K562 (cell line): ENCODE results near the gene C2CD4C.

Experiments used
- JUNB ChIP-seq: fragments of 450-650 bp; formaldehyde crosslinking; conservative IDR thresholded peaks from 2 replicates; pipeline ENCODE4 v1.4.0; 2020; ENCODE audit warnings: mild to moderate bottlenecking
- NR3C1 ChIP-seq: sonication (generic); formaldehyde crosslinking; IDR thresholded peaks from 2 replicates; pipeline ENCODE4 v1.8.1; 2022; ENCODE audit warnings: missing genetic modification reagents
- PHTF2 ChIP-seq: fragments of 250-450 bp; sonication (Bioruptor Pico); IDR thresholded peaks from 2 replicates; pipeline ENCODE4 v1.5.0; 2021; ENCODE audit warnings: mild to moderate bottlenecking
- SPI1 ChIP-seq: IDR thresholded peaks from 2 replicates; pipeline ENCODE4 v1.6.1; 2011; ENCODE audit warnings: low read depth, low read length, control low read depth, borderline replicate concordance
- U2AF1 ChIP-seq: fragments of 200-400 bp; formaldehyde crosslinking; optimal IDR thresholded peaks from 2 replicates; pipeline ENCODE3; 2017; ENCODE audit warnings: mild to moderate bottlenecking, low read depth, low read length, moderate library complexity
- ZEB2 ChIP-seq: fragments of 450-650 bp; IDR thresholded peaks from 2 replicates; pipeline ENCODE4 v1.6.1; 2016
- ZKSCAN1 ChIP-seq: fragments of 150-350 bp; IDR thresholded peaks from 2 replicates; pipeline ENCODE4 v1.6.1; 2016; ENCODE audit warnings: low read depth, low read length
- ZNF174 ChIP-seq: fragments of 250-450 bp; sonication (Bioruptor Pico); IDR thresholded peaks from 2 replicates; pipeline ENCODE4 v1.4.0; 2020; ENCODE audit warnings: mild to moderate bottlenecking
- TF ChIP-seq, protein P1 (sequence below), 2 experiments: fragments of 450-650 bp; IDR thresholded peaks; 2 replicates each; pipeline ENCODE4 v1.6.1; 2016
- TF ChIP-seq, protein P2 (sequence below): fragments of 250-450 bp; sonication (Bioruptor Pico); IDR thresholded peaks from 2 replicates; pipeline ENCODE4 v1.5.0; 2021
- TF ChIP-seq, protein P3 (sequence below): IDR thresholded peaks from 2 replicates; pipeline ENCODE4 v1.6.1; 2011; ENCODE audit warnings: borderline replicate concordance, low read depth, mild to moderate bottlenecking, moderate library complexity, low read length; ENCODE audit not compliant: insufficient read depth, poor library complexity, severe bottlenecking

DNA sequence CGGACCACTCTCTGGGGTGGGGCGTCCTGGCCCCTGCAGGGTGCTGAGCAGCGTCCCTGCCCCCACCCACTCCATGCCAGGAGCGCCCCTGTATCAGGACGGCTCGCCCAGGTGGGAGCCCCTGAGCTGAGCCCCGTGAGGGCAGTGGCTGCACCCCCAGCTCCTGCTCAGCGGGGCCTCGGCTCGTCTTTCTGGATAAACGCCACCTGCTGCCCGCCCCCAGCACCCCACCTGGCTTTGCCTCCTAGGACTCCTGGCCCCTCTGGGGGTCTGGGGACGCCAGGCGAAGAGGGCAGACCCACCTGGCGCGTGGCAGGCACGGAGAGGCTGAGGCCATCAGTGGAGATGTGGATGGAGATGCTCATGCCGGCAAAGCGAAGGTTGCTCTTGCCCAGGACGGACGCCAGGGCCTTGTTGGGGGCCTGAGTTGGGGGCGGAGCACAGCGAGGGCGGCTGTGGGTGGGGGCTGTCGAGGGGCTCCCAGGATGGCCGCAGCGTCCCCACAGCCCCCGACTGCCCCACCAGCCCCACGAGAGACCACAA is 29.5 kb upstream of the C2CD4C start:
- no peak for TF ChIP-seq ZEB2
- TF ChIP-seq NR3C1 (CRISPR knock-in tag), result no peak
- no peak for TF ChIP-seq U2AF1
- TF ChIP-seq SPI1, result no peak
- TF ChIP-seq, protein P1, sequence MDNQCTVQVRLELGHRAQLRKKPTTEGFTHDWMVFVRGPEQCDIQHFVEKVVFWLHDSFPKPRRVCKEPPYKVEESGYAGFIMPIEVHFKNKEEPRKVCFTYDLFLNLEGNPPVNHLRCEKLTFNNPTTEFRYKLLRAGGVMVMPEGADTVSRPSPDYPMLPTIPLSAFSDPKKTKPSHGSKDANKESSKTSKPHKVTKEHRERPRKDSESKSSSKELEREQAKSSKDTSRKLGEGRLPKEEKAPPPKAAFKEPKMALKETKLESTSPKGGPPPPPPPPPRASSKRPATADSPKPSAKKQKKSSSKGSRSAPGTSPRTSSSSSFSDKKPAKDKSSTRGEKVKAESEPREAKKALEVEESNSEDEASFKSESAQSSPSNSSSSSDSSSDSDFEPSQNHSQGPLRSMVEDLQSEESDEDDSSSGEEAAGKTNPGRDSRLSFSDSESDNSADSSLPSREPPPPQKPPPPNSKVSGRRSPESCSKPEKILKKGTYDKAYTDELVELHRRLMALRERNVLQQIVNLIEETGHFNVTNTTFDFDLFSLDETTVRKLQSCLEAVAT (IDR thresholded peaks at IDR 0.05), result no peak
- no peak for TF ChIP-seq ZKSCAN1
- TF ChIP-seq, protein P2, sequence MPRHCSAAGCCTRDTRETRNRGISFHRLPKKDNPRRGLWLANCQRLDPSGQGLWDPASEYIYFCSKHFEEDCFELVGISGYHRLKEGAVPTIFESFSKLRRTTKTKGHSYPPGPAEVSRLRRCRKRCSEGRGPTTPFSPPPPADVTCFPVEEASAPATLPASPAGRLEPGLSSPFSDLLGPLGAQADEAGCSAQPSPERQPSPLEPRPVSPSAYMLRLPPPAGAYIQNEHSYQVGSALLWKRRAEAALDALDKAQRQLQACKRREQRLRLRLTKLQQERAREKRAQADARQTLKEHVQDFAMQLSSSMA (CRISPR knock-in tag), result no peak
- no peak for TF ChIP-seq ZNF174 (CRISPR knock-in tag)
- TF ChIP-seq JUNB (CRISPR knock-in tag), result no peak
- TF ChIP-seq, protein P3, sequence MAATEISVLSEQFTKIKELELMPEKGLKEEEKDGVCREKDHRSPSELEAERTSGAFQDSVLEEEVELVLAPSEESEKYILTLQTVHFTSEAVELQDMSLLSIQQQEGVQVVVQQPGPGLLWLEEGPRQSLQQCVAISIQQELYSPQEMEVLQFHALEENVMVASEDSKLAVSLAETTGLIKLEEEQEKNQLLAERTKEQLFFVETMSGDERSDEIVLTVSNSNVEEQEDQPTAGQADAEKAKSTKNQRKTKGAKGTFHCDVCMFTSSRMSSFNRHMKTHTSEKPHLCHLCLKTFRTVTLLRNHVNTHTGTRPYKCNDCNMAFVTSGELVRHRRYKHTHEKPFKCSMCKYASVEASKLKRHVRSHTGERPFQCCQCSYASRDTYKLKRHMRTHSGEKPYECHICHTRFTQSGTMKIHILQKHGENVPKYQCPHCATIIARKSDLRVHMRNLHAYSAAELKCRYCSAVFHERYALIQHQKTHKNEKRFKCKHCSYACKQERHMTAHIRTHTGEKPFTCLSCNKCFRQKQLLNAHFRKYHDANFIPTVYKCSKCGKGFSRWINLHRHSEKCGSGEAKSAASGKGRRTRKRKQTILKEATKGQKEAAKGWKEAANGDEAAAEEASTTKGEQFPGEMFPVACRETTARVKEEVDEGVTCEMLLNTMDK, result no peak
- TF ChIP-seq PHTF2, result no peak
